Fibroblast of the aortic adventitia (primary cell): ENCODE data around the gene MATN4. TPM values are rescaled to one million over a fixed set of nuclear protein-coding genes. Genes with fewer than 3 reads are reported as not detected.

Experiments
- DNase-seq: peaks from one replicate; pipeline ENCODE4 v3.0.0-alpha.2; 2010; ENCODE audit warnings: low read depth
- H3K4me3 ChIP-seq: 2 replicates; pipeline ENCODE4 v1.5.1; 2011; ENCODE audit warnings: low read depth, mild to moderate bottlenecking, control low read depth, low read length, moderate library complexity
- CTCF ChIP-seq: IDR thresholded peaks from 2 replicates; pipeline ENCODE4 v1.5.1; 2011; ENCODE audit warnings: mild to moderate bottlenecking, low read length, control low read depth, inconsistent platforms; ENCODE audit not compliant: insufficient read depth
- total RNA-seq: library from RNA; depleted of rRNA; stranded (reverse); fragments of >200 nt; gene quantifications from 2 replicates; pipeline ENCODE4 v1.2.3, GENCODE V29; 2012; ENCODE audit warnings: low replicate concordance

MATN4 gene
- total RNA-seq, 1 donor: not detected

GRCh38 chr20:45282700-45283550 lies 25.2 kb downstream of the MATN4 start:
- H3K4me3 ChIP-seq: no peak overlapping the region
- DNase-seq: no peak
- TF ChIP-seq CTCF: no peak

GRCh38 chr20:45279992-45280391 lies 28.1 kb downstream of the MATN4 start:
- no peak for TF ChIP-seq CTCF
- H3K4me3 ChIP-seq: no peak overlapping the region
- no peak for DNase-seq

- H3K4me3 ChIP-seq: no peak overlapping the region
- no peak for TF ChIP-seq CTCF
- DNase-seq: no peak
Observed at GRCh38 chr20:45275338-45275737, 32.8 kb downstream of the MATN4 start.

- H3K4me3 ChIP-seq: no peak overlapping the region
- DNase-seq: no peak
- TF ChIP-seq CTCF: no peak
Observed at GRCh38 chr20:45269754-45270270, 38.3 kb downstream of the MATN4 start.

GRCh38 chr20:45269056-45269455 lies 39.0 kb downstream of the MATN4 start:
- DNase-seq: no peak
- H3K4me3 ChIP-seq: no peak overlapping the region
- TF ChIP-seq CTCF: no peak

- peak; percentile 67 for DNase-seq
- H3K4me3 ChIP-seq: no peak overlapping the region
- no peak for TF ChIP-seq CTCF
Observed at GRCh38 chr20:45268531-45268930, 39.6 kb downstream of the MATN4 start.
